Measurements from ENCODE around the gene PYROXD2.

PYROXD2 gene

DNA sequence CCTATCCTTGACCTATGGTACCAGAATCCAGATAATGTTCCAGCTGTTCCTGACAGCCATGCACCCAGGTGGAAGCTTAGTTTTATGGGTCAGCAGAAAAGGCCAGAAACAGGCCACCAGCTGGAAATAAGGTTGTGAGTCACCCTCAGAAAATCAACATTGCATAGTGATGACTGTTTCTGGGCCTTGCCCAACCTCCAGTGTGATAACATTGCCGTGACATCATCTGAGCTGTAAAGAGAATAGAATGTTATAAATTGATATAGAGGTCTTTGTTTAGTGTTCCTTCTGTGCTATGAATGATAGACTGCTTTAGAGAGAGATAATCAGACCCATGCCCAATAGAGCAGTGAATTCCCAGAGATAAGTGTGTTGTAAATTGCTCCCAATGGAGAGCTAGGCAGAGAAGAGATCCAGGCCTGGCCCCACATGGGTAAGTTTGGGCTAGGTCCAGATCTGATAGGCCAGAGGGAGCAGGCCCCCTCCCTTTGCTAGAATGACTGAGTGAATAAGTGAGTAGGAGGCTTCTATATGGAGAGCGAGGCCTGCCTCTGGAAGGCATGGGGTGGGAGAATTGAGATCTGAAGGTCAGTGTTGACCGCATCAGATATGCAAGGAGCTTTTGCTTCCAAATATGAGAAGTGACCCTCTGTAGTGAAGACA is 46.0 kb upstream of the PYROXD2 start:
- Histone ChIP-seq H2BK12ac (ENCODE audit: low read length) (no peak overlapping the region), H3K27ac (replicated peaks; ENCODE audit: low read length) (no peak overlapping the region), H3K4me3 (ENCODE audit: low read length in 2 of 2) (no peak overlapping the region), H4K8ac (ENCODE audit: low read depth, low read length) (no peak overlapping the region), H2AFZ (ENCODE audit: low read length) (no peak overlapping the region), H3K27me3 (ENCODE audit: control insufficient read depth in 3 of 3, insufficient read depth in 3 of 3, low read depth in 1 of 3, low read length in 3 of 3) (peaks cover 0 to 10% (median 0%) of the 10 kb centered on the region in 3 experiments), H3K9ac (ENCODE audit: low read depth, low read length, poor library complexity) (no peak overlapping the region), H3K23ac (ENCODE audit: low read depth, low read length, poor library complexity) (no peak overlapping the region), H3K18ac (ENCODE audit: low read length) (no peak overlapping the region), H3K4me1 (ENCODE audit: control insufficient read depth in 2 of 2, insufficient read depth in 1 of 2, low read depth in 1 of 2, low read length in 2 of 2) (peaks cover 0 to 11% of the 10 kb centered on the region in 2 donors), H2AK5ac (ENCODE audit: low read depth, low read length) (no peak overlapping the region), H2BK15ac (ENCODE audit: low read length) (no peak overlapping the region), H3K79me1 (ENCODE audit: low read depth, low read length) (no peaks in the 10 kb centered on the region), H3K4ac (ENCODE audit: low read length) (no peak overlapping the region), H2BK5ac (ENCODE audit: low read length) (no peak overlapping the region), H3K14ac (ENCODE audit: low read length) (no peak overlapping the region), H2BK120ac (ENCODE audit: low read depth, low read length) (no peak overlapping the region), H4K91ac (ENCODE audit: low read depth, low read length, poor library complexity) (no peak overlapping the region), H3K9me3 (replicated peaks in 1 of 2; ENCODE audit: control insufficient read depth in 2 of 2, insufficient read depth in 1 of 2, low read depth in 1 of 2, low read length in 2 of 2) (no peaks in the 10 kb centered on the region), H3K4me2 (ENCODE audit: insufficient read depth, low read length, poor library complexity, severe bottlenecking) (no peak overlapping the region), H3K36me3 (replicated peaks in 1 of 2; ENCODE audit: control insufficient read depth in 2 of 2, insufficient read depth in 2 of 2, low read length in 2 of 2) (no peaks in the 10 kb centered on the region)
- DNase-seq (ENCODE audit: low spot score) = no peak
- no CpG with 5 or more reads among the region's 3 CpGs for WGBS, 2 donors (ENCODE audit: extremely low coverage in 2 of 2, insufficient read length in 2 of 2, insufficient replicate concordance in 1 of 2)

DNA sequence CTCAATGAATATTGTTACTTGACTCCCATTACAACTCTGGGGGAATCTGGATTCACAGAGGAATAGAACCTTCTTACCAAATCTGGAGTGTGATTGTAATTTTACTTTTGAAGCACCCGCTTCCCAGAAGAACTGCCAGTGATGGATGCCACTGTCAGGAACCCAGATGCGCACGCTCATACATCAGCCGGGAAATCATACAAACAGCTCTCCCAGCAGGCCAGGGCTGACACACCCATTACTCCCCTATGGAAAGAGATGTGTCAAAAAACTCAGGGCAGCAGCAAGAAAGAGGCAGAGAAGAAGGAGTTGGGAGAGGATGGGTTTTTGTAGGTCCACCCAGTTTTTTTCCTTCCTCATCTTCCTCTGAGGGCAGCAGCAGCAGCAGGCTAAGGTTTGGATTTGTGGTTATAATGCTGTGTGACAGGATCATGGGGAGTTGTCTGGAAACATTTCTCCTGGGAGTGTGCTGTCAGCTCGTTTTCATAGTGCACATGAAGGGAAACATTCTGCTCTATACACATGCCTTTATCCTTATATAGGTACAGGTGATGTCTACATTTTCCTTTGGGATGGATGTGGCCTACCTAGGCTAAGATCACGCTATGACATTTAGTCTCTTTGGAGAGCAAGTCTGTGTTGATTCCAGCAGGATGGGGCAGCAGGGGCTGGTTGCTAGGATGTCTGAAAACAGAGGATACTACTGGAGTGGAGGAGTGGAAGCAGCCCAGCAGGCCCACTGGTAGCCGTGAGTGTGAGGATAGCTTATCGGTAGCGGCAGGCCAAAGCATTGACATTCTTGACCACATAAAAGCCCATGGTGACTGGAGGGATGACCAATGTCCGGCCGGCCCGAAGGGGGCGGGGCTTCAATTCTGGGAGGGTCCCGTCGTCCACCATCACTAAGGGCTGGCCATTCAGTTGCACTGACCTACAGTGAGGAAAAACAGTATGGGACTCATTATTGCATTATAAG is 44.1 kb upstream of the PYROXD2 start:
- no peak overlapping the region for H2AK5ac ChIP-seq (ENCODE audit: low read depth, low read length)

DNA sequence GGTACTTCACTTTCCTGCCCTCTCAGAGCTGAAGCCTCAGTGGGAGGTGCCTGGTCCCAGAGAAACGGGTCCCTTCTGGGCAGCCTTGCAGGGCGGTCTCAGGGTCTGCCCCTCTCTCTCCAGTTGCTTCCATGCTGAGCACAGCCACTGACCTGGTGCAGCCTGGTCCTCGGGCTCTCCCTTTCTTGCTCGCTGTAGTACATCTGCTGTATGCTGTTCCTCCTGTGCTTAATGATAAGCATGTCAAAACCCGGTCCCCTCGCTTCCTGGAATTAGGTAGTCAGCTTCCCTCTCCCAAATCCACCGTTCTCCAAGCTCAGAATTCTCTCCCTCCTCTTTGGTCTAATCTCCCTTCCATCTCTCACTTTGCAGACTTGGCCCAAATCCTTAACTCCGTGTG is 42.7 kb upstream of the PYROXD2 start:
- no peak overlapping the region for H2BK5ac ChIP-seq (ENCODE audit: low read length)
- H3K27me3 ChIP-seq (ENCODE audit: control insufficient read depth in 3 of 3, insufficient read depth in 3 of 3, low read depth in 1 of 3, low read length in 3 of 3) = peaks cover 0 to 10% (median 0%) of the 10 kb centered on the region in 3 experiments
- H2AK5ac ChIP-seq (ENCODE audit: low read depth, low read length) = no peak overlapping the region
- no peak overlapping the region for H3K4ac ChIP-seq (ENCODE audit: low read length)
- peaks cover 0 to 15% of the 10 kb centered on the region in 2 donors for H3K4me1 ChIP-seq (ENCODE audit: control insufficient read depth in 2 of 2, insufficient read depth in 1 of 2, low read depth in 1 of 2, low read length in 2 of 2)
- H3K36me3 ChIP-seq (replicated peaks in 1 of 2; ENCODE audit: control insufficient read depth in 2 of 2, insufficient read depth in 2 of 2, low read length in 2 of 2) = no peaks in the 10 kb centered on the region
- H2AFZ ChIP-seq (ENCODE audit: low read length) = no peak overlapping the region
- no peak overlapping the region for H3K23ac ChIP-seq (ENCODE audit: low read depth, low read length, poor library complexity)
- DNase-seq (ENCODE audit: low spot score) = no peak
- no peak overlapping the region for H3K9ac ChIP-seq (ENCODE audit: low read depth, low read length, poor library complexity)
- no peak overlapping the region for H2BK120ac ChIP-seq (ENCODE audit: low read depth, low read length)
- H2BK12ac ChIP-seq (ENCODE audit: low read length) = no peak overlapping the region
- H3K27ac ChIP-seq (replicated peaks; ENCODE audit: low read length) = no peak overlapping the region
- no peaks in the 10 kb centered on the region for H3K9me3 ChIP-seq (replicated peaks in 1 of 2; ENCODE audit: control insufficient read depth in 2 of 2, insufficient read depth in 1 of 2, low read depth in 1 of 2, low read length in 2 of 2)
- H3K79me1 ChIP-seq (ENCODE audit: low read depth, low read length) = no peaks in the 10 kb centered on the region
- no peak overlapping the region for H3K14ac ChIP-seq (ENCODE audit: low read length)
- H3K4me3 ChIP-seq (ENCODE audit: low read length in 2 of 2) = no peak overlapping the region
- no peak overlapping the region for H3K4me2 ChIP-seq (ENCODE audit: insufficient read depth, low read length, poor library complexity, severe bottlenecking)
- WGBS, 2 donors (ENCODE audit: extremely low coverage in 2 of 2, insufficient read length in 2 of 2, insufficient replicate concordance in 1 of 2) = no CpG with 5 or more reads among the region's 8 CpGs
- H4K91ac ChIP-seq (ENCODE audit: low read depth, low read length, poor library complexity) = no peak overlapping the region
- no peak overlapping the region for H4K8ac ChIP-seq (ENCODE audit: low read depth, low read length)
- H2BK15ac ChIP-seq (ENCODE audit: low read length) = no peak overlapping the region
- H3K18ac ChIP-seq (ENCODE audit: low read length) = peak overlapping the region; percentile 63

More for the DNA sequence above, 44.1 kb upstream of the PYROXD2 start:
- Histone ChIP-seq H3K36me3 (replicated peaks in 1 of 2; ENCODE audit: control insufficient read depth in 2 of 2, insufficient read depth in 2 of 2, low read length in 2 of 2) (no peaks in the 10 kb centered on the region), H3K4me3 (ENCODE audit: low read length in 2 of 2) (no peak overlapping the region), H3K9ac (ENCODE audit: low read depth, low read length, poor library complexity) (no peak overlapping the region), H3K27me3 (ENCODE audit: control insufficient read depth in 3 of 3, insufficient read depth in 3 of 3, low read depth in 1 of 3, low read length in 3 of 3) (peaks cover 0 to 10% (median 0%) of the 10 kb centered on the region in 3 experiments), H3K79me1 (ENCODE audit: low read depth, low read length) (no peaks in the 10 kb centered on the region), H3K27ac (replicated peaks; ENCODE audit: low read length) (no peak overlapping the region), H3K4ac (ENCODE audit: low read length) (no peak overlapping the region), H2BK15ac (ENCODE audit: low read length) (no peak overlapping the region), H3K4me1 (ENCODE audit: control insufficient read depth in 2 of 2, insufficient read depth in 1 of 2, low read depth in 1 of 2, low read length in 2 of 2) (peaks cover 0 to 15% of the 10 kb centered on the region in 2 donors), H3K23ac (ENCODE audit: low read depth, low read length, poor library complexity) (no peak overlapping the region), H3K4me2 (ENCODE audit: insufficient read depth, low read length, poor library complexity, severe bottlenecking) (no peak overlapping the region), H4K91ac (ENCODE audit: low read depth, low read length, poor library complexity) (no peak overlapping the region), H3K14ac (ENCODE audit: low read length) (no peak overlapping the region), H4K8ac (ENCODE audit: low read depth, low read length) (no peak overlapping the region), H2BK5ac (ENCODE audit: low read length) (no peak overlapping the region), H3K18ac (ENCODE audit: low read length) (no peak overlapping the region), H2BK120ac (ENCODE audit: low read depth, low read length) (no peak overlapping the region), H3K9me3 (replicated peaks in 1 of 2; ENCODE audit: control insufficient read depth in 2 of 2, insufficient read depth in 1 of 2, low read depth in 1 of 2, low read length in 2 of 2) (no peaks in the 10 kb centered on the region), H2AFZ (ENCODE audit: low read length) (no peak overlapping the region), H2BK12ac (ENCODE audit: low read length) (no peak overlapping the region)
- DNase-seq (ENCODE audit: low spot score) = no peak
- WGBS, 2 donors (ENCODE audit: extremely low coverage in 2 of 2, insufficient read length in 2 of 2, insufficient replicate concordance in 1 of 2) = no CpG with 5 or more reads among the region's 15 CpGs

Measured in neuronal stem cell (in vitro differentiated cells).